H4 (cell line): ENCODE results near the gene SGSM1. TPM values are rescaled to one million over a fixed set of nuclear protein-coding genes. Genes with fewer than 3 reads are reported as not detected.
A peak's percentile ranks its signal among the peaks of the same experiment; 100 is the strongest.

Experiments
- DNase-seq: peaks from one replicate; pipeline ENCODE4 v3.0.0-alpha.2; 2015; ENCODE audit warnings: low spot score
- total RNA-seq: library from RNA; depleted of rRNA; stranded (reverse); fragments of >200 nt; shearing (Covaris generic); gene quantifications from 2 replicates; pipeline ENCODE4 v1.2.3, GENCODE V29; 2014

The SGSM1 gene
- total RNA-seq, 1 experiment from 2014 or later, result 0.23 TPM

DNA sequence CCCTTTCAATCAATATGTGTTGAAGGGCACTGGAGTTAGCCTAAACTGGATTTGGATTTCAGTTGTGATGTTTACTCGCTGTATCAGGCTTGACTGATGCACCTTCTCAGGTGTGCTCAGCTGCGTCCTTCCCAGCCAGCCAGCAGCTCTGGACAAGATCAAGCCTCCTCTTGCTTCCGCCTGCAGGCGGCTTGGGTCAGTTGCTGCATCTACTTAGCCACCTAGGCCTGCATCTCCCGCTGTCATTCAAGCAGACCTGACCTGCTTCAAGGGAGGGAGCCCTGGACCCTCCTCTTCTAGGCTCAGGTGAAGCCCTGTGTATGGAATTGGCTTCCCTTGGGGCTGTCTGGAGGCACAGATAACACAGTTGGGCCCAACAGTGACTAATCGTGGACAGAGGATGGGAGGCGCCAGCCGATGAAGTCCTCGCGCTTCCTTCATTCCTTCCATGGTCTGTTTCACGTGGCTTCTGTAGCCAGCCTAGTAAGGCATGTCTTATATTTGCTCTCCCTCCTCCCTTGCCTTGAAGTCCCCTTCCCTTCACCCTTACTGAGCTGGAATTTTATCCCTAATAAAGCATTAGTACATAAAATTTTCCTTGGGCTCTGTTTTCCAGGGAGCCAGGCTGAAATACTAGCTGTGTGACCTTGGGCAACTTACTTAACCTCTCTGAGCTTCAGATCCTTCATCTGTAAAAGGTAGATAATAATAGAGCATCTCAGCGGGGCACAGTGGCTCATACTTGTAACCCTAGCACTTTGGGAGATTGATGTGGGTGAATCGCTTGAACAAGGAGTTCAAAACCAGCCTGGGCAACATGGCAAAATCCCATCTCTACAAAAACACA, 142.6 kb downstream of the SGSM1 start:
- no peak for DNase-seq

DNA sequence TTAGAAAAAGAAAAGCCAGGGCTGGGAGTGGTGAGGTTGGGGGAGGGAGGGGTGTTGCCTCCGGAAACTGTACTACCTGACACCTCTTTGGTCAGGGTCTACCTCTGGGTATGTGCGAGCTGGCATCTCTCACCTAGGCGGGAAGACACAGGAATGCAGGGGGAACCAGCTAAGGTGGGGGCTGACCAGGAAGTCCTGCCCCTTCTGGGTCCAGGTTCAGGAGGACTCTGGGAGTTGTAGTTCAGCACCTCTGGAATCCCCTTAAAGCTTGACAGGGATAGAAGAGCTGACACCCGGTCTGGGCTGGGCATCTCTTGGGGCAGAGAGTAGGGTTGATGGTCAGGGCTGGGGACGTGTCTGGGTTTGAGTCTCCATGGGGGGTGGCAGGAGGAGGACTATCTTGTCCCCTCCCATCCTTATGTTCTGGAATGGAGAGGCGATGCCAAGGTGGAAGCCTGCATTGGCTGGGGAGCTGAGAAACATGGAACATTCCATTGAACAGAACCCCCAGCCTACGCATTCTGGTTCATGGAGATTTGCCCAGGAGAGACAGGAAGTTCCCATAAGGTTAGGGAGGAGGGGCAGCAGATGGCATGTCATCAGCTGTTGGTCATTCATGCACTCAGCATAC, 144.4 kb downstream of the SGSM1 start:
- DNase-seq, result peak; percentile 14

DNA sequence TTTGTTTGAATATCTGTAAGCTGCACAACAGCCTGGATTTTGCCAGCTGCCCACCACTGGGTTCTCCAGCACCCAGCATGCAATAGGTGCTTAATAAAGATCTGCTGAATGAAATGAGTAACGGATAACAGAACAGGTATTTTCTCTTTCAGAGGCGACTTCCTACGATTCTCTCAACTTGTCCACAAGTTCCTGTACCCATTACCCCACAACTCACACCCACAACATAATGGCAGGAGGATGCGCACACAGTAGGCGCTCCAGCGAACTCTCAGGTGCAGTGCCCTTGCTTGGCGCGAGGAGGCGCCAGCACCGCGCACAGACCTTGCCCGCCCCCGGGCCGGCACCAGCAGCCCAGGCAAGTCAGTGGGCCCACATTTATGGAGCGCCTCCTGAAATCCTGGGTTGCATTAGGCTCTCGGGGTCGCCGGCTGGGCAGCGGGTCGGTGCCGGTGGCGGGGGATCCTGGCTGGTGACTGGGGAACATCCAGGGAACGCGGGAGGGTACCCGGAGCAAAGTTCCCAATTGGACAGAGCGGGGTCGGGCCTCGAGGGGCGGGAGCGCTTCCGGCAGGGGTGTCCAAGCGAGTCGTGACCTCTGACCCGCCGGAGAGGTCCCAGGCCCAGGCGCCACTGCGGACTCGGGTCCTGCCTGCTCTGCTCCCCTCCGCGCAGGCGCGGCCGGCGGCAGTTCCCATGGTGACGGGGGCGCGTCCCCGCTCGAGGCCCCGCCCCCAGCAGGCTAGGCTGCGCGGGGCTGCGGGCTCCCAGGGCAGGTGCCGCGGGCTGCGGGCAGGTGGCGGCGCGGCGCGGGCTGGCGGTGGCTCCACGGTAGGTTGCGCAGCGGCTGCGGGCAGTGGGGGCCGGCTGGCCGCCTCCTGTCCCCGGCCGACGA, 146.2 kb downstream of the SGSM1 start, which contains the start of gene KIAA1671:
KIAA1671 (plus strand) TSS at position 775 of the 895 bp plus-strand sequence. CDS start 75,284 bp downstream, outside the sequence.
- DNase-seq, result peak; percentile 37

DNA sequence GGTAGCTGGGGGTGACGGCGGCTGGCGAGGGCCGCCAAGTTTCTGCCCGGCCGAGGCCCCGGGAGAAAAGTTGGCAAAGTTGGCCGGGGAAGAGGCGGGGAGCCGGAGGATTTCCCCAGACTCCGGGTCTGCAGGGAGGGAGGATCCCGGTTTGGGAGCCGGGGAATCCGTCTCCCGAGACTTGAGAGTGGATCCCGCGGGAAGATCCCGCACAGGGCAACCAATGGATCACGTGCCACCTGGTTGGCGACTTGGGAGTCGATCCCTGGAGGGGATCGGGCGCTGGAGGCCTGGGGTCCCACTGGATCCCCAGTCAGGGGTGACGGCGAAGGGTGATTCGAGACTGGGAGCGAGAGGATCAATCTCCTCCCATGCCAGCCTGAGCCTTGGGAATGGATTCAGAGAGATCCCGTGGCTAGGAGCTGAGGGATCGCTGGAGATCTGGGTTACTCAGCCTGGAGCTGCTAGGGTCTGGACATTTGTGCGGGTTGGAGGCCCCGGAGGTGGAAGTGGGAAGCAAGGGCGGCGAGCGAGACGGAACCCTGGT, 146.9 kb downstream of the SGSM1 start:
- peak; percentile 19 for DNase-seq

DNA sequence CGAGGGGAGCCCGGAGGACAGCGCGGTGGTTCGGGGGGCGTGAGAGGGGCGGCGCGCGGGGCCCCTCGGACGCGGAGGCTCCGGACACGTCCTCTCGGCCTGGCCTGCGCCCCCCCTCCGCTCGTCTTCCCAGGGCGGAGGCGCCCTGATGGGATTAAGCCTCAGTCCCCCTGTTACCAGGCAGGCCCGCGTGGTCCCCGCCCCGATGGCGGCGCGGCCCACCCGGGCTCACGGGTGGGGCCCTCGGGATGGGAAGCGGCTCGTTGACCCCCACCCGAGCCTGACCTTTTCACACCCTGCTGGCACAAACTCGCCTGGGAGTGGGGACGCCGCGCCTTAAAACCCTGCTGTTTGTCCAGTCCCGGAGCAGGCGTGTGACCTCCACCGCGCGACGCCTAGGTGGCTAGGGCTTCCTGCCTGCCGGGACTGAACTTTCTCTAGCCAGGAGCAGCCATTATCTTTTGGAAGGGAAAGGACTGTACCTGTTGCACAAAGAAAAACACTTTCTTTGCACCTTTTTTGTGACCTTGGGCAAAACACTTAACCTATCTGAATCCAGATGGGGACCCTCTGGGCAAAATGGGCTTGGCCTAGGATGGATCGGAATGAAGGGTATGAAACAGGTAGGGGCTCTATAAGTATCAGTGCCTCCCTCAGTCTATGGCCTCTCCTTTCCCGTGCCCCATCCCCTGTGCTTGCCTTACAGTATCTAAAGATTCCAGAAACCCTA, 147.5 kb downstream of the SGSM1 start:
- no peak for DNase-seq

DNA sequence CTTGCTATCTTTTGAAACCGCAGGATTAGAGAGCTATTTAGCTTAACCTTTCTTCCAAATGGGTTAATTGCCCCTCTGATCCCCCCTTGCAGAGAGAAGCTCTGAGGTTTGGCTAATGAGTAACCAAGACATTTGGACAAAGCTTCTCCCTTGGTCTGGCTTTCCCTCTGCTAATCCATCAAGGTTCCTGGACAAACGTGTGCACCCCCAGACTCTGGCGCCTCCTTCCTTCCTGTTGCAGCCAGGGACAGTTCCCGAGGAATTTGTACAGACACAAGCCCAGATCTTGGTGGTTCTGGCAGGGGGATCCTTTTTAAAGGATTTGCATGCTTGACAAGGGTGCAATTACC, 148.1 kb downstream of the SGSM1 start:
- DNase-seq, result no peak

DNA sequence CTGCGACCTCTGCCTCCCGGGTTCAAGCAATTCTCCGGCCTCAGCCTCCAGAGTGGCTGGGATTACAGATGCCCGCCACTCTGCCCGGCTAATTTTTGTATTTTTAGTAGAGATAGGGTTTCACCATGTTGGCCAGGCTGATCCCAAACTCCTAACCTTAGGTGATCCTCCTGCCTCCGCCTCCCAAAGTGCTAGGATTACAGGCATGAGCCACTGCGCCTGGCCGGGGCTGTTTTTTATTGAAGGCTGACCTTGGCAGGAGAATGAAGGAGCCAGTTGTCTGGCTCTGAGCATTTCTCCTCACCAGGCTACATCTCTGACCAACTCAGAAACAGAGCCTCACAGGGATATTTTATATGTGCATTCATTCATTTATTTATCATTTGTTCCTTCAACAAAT, 148.8 kb downstream of the SGSM1 start:
- no peak for DNase-seq

DNA sequence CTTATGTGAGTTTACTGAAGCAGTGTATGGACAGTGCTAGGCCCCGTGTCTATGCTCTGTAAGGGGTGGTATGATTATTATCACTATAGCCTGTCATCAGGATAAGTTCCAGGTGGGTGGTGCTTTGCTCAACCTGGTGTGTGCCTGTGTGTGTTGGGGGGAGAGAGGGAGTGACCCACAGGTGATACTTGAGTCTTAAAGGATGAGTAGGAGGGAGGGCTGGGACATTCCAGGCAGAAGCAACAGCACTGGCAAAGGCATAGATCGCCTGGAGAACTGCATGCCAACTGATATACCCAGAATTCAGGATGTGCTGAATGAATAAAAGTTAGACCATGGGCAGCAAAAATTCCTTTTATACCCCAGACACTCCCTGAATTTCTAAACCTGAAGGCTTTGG, 151.0 kb downstream of the SGSM1 start:
- DNase-seq, result no peak

DNA sequence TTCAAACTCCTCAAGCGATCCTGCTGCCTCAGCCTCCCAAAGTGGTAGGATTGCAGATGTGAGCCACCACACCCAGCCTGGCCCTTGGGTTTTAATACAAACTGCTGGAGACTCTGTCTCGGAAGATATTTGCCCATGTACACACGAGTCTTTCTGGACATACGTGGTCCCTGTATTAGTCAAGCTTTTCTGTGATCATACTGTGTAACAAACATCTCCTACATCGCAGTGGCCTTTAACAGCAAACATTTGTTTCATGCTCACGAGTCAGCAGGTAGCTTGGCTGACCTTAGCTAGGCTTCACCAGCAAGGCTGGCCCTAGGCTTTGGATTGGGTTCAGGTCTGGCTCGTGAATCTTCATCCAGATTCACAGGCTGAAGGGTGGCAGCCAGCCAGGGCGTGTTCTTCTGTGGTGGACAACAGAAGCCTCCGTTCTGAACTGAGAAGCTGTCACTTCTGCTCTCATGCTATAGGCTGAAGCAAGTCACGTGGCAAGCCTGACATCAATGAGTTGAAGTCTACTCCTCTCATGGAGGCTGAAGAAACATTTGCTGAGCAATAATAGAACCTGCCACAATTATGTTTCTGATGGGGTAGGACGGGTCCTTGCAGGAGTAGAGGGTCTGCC, 155.3 kb downstream of the SGSM1 start:
- no peak for DNase-seq

DNA sequence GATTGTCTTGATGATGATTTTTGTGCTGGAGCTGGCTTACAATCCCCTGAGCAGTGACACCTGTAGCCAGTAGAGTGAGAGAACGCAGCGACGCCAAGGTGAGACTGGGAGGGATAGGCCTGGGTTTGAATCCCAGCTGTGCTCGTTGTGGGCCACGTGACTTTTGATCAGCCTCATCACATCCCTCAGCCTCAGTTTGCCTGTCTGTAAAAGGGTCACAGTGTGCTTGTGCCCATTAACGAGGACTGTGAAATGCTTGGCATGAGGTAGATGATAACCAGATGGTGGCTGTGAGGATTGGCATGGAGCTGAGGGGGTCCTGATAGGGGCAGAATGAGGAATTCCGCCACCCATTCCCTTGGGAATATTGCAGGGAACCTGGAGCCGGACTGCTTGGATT, 156.1 kb downstream of the SGSM1 start:
- DNase-seq, result no peak

DNA sequence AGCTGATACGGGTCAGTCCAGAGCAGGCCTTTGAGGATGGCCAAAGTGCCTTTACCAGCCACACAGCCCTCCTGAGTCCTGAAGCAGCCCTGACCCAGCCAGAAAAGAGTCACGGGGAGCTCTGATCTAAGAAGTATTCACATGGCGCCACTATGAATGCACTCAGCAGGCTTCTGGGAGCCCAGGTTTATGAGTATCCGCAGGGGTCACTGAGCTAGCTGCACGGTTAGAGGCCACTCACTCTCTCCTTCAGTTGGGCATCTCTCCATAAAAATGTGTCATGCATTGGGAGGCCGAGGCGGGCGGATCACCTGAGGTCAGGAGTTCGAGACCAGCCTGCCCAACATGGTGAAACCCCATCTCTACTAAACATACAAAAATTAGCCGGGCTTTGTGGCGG, 156.8 kb downstream of the SGSM1 start:
- no peak for DNase-seq

DNA sequence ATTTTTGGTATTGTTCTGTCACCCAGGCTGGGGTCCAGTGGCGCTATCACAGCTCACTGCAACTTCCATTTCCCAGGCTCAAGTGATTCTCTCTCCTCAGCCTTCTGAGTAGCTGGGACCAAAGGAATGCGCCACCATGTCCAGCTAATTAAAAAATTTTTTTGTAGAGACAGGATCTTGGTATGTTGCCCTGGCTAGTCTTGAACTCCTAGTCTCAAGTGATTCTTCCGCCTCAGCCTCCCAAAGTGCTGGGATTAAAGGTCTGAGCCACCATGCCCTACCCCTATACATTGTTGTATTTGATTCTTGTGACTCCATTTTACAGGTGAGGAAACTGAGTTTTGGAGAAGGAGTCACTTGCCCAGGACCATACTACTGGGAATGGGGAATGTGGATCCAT, 158.4 kb downstream of the SGSM1 start:
- no peak for DNase-seq

DNA sequence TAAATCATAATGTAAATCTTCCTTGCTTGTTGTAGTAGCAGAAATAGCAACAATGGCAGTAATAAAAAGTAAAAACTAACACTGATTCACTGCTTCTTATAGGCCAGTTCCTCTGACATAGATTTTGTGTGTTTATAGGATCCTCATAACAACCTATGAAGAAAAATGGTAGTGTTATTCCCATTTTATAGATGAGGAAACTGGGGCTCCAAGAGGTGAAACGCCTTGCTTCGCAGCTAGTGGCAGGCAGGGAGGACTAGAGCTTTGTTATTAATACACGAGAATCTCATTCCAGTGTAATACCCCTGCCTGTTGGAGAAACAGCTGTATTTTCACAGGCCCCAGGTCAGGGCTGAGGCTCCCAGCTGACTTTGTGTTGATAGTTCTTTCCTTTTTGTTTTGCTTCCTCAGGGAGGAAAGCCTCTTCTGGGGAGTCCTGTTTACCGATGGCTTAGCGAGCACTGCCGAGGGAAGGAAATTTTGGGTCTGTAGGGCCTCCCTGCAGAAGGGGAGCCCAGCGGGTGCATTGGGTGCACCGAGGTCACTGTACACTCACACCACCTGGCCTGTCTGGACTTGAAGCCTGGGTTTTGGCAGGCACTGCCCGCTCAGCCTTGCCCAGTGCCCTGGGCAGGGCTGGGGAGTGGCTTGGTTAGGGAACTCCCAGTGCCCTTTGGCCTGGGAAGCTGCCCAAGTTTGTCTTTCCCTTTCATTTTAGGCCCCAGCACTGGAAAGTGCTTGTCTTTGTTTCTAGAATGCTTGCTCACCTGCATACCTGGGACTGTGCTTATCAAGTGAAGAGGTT, 160.0 kb downstream of the SGSM1 start:
- DNase-seq, result no peak

DNA sequence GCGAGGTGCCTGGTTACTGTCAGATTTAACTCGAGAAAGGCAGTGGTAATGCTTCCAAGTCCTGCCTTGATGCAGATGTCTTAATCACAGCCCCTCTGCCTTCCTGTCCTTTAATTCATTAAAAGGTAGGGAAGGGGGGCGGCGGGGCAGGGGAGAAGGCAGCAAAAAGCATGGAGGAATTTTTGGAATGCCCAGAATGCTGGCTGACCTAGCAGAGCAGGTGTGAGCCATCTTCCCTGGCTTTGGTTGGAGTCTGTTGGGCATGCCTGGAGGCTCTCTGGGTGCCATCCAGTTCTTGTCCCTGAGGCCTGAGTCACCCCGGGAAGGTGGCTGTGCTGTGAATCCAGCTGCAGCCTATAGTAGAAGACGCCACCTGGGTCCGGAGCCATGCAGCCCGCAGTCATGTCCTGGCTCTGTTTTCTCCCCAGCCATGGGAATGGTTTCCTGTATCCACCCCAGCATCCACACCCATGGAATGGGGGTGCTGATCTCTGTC, 162.1 kb downstream of the SGSM1 start:
- DNase-seq, result peak; percentile 14

DNA sequence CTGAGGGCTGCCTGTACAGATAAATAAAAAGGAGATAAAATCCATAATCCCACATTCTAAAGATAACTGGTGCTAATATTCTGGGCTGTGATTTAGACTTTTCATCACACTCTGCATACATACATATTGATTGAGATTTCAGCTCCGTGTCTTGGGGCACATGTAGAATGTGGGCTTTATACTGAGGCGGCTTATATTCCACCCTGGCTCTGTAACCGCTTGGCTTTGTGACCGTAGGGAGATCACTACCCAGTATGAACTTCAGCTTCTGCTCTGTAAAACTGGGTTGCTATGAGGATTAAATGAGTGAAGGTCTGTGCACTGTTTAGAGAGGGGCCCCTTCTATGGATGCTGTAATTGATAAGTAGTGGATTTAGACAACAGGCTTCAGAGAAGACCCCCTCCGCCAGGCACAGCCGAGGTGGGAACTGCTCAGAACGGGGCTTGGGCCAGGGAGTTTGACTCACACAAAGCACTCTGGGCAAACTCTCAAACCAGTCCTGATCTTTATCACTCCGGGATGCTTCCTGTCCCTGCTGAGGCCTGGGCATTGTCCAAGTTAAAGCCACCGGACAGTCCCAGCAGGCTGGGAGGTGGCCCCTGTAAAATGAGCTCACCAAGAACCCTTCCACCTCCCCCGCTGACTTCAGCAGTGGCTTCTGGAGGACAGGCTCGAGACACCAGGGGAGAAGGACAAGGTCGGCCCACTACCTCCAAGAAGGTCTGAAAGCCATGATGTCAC, 163.7 kb downstream of the SGSM1 start:
- peak; percentile 39 for DNase-seq

DNA sequence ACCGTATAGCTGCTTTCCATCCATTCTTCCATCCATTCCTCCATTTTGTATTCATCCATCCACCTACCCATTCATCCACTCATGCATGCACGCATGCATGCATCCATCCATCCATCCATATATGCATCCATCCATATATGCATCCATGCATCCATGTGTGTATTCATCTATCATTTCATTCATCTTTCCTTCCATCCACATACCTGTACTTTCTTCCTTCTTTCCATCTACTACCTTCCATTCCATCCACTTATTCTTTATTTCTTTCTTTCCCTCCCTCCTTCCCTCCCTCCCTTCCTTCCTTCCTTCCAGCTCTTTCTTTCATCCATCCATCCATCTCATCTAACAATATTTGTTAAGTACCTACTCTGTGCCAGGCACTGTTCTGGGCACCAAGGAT, 166.4 kb downstream of the SGSM1 start:
- no peak for DNase-seq

DNA sequence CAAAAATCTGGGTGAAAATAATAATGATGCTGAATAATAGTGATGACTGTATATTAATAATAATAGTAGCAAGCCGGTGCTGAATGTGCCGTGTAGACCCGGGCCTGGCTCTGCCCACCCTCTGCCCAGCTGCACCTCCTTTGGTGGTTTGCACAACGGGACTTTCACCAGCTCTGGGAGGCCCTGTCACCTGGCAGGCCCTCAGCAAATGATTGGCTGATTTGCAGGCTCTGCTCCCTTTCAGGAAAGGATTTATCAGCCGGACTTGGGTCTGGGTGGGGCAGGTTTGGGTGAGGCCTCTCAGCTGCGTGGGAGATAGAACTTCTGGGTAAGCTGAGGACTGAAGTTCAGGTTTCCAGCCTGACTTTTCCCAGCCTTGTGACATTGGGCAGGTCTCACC, 167.9 kb downstream of the SGSM1 start:
- no peak for DNase-seq

DNA sequence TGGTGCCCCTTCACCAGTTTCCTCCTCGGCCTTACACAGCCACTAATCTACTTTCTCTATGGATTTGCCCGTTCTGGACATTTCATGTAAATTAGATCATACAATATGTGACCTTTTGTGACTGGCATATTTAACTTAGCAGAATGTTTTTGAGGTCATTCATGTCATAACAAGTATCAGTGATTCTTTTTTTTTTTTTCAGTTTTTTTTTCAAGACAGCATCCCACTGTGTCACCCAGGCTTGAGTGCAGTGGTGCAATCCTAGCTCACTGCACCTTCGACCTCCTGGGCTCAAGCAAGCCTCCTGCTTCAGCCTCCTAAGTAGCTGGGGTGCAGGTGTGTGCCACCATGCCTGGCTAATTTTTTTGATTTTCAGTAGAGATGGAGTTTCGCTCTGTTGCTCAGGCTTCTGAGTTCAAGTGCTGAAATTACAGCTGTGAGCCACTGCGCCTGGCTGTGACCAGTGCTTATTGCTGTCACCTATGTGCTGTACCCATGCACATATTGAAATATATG, 169.2 kb downstream of the SGSM1 start:
- DNase-seq, result no peak

DNA sequence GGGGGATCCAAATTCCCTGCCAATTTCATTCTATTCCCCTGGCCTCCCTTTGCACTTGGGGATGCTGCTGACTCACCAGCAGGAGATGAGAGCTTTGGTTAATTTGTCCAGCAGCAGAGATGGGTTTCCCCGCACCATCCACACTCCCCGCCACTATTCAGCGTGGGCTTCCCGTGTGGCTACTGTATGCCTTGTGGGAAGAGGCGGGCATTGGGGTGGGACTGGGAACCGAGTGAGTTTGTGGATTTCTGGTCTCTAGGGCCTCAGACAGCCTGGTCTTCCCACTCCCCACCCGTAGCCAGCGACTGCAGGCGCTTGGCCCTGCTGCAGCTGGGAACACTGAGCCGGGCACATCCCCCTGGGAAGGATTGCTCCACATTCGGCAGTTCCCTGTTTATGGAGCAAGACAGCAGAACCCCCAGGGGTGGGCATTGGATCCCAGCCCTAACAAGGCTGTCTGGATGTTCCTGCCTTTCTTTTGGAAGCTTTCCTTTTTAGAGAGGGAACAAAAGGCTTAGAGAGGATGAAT, 169.9 kb downstream of the SGSM1 start:
- DNase-seq, result no peak
